Epidermal melanocyte (primary cell): ENCODE measurements around the gene CX3CR1.

ENCODE experiments used
- DNase-seq: peaks from one replicate; pipeline ENCODE4 v3.0.0; 2011; ENCODE audit warnings: low spot score; ENCODE audit not compliant: insufficient read length

The CX3CR1 gene

DNA sequence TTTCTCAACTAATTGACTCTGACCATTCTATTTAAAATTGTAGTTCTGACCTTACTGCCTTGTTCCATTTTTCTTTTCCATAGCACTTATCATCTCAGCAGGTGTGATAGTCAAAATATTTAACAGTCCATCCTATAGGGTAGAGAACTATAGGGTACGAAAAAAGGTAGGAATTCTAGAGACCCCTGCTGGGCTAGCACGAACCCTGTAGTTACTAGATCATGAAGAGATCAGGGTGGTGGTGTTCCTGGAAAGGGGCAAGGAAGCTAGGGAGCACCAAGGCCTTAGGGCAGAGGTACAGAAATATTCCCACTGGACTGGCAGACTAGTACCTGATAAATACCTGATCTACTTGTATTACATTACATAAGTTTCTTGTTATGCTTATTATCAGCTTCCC, 55.5 kb downstream of the CX3CR1 start:
- no peak for DNase-seq

- no peak for DNase-seq
These were observed 56.9 kb downstream of the CX3CR1 start for GRCh38 chr3:39222939-39223338.

GRCh38 chr3:39222462-39222861, 57.4 kb downstream of the CX3CR1 start:
- DNase-seq = no peak

DNA sequence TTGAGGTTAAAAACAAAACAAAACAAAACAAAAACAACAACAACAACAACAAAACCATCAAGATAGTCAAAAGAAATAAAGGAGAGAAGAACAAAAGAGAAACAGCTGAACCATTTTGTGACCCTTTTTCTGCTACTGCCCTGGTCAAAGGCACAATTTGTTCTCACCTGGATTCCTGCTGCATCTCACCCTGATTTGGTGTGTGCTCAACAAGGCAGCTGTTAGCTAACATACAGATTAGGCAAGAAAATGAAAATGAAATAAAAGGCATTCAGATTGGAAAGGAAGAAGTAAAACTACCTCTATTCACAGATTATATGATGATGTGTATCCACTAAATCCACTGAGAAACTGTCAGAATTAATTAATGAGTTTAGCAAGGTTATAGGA, 58.7 kb downstream of the CX3CR1 start:
- DNase-seq = no peak

- no peak for DNase-seq
These were observed 59.3 kb downstream of the CX3CR1 start for GRCh38 chr3:39220407-39221140.

- DNase-seq = no peak
These were observed 60.1 kb downstream of the CX3CR1 start for GRCh38 chr3:39219702-39220101.

GRCh38 chr3:39216176-39216790, 63.6 kb downstream of the CX3CR1 start:
- DNase-seq = no peak

DNA sequence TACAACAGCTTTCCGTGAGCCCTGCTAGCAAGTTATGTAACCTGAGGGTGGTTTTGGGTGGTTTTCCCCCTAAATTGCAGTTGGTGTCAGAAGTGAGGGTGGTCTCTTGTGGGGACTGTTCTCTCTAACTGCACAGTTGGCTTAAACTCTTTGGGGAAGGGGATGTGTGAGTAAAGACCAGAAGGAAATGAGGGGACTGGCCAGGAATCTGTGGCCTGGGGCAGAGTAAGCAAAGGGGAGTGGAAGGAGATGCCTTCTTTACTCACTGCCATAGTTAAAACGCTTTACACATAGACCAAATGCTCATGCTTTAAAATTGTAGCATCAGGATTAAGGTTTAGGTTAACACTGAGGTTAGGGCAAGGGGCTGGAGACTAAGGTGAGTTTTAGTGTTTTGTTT, 66.2 kb downstream of the CX3CR1 start:
- DNase-seq = no peak
